Upper lobe of right lung (tissue), 1 donor: Measurements from ENCODE around the gene SCARB1. TPM values are rescaled to one million over a fixed set of nuclear protein-coding genes. Genes with fewer than 3 reads are reported as not detected.
A peak's percentile ranks its signal among the peaks of the same experiment; 100 is the strongest.

Experiments
- ATAC-seq: fragments of 200-7000 bp; cut with Tn5 transposase; one replicate; pipeline ENCODE4 v1.9.1; 2020; ENCODE audit warnings: mild to moderate bottlenecking, moderate library complexity
- DNase-seq: peaks from one replicate; pipeline ENCODE4 v3.0.0-alpha.2; 2020
- H3K27ac ChIP-seq: fragments of 200-600 bp; one replicate; pipeline ENCODE4 v1.8.0; 2022
- H3K27me3 ChIP-seq: fragments of 200-600 bp; one replicate; pipeline ENCODE4 v1.8.0; 2022; ENCODE audit warnings: mild to moderate bottlenecking
- H3K36me3 ChIP-seq: fragments of 200-600 bp; one replicate; pipeline ENCODE4 v1.8.0; 2022
- H3K4me1 ChIP-seq: fragments of 200-600 bp; one replicate; pipeline ENCODE4 v1.8.0; 2022
- H3K4me3 ChIP-seq: fragments of 200-600 bp; one replicate; pipeline ENCODE4 v1.8.0; 2022; ENCODE audit warnings: mild to moderate bottlenecking
- H3K9me3 ChIP-seq: fragments of 200-600 bp; one replicate; pipeline ENCODE4 v1.8.0; 2022
- intact Hi-C: fragments of 100-400 bp; cut with DNase I; formaldehyde crosslinking; loops from one replicate; pipeline ENCODE4 v1.11.0; 2022
- total RNA-seq: library from RNA; stranded (reverse); fragmentation: NEBNext Ultra II Directional; extraction: Animal tissue kit (Norgen Biotek cat#: 25700); gene quantifications from one replicate; pipeline ENCODE4 v1.2.1, GENCODE V29; 2021
- TF ChIP-seq, protein P1 (sequence below): fragments of 200-600 bp; IDR thresholded peaks from one replicate; pipeline ENCODE4 v1.8.0; 2022; ENCODE audit warnings: antibody characterized with exemption
- donor health status: DM: no; HTN: yes; CAD: no; lungs with severe emphysema.

Gene SCARB1
- total RNA-seq, 1 donor from 2014 or later: 35.3 TPM

DNA sequence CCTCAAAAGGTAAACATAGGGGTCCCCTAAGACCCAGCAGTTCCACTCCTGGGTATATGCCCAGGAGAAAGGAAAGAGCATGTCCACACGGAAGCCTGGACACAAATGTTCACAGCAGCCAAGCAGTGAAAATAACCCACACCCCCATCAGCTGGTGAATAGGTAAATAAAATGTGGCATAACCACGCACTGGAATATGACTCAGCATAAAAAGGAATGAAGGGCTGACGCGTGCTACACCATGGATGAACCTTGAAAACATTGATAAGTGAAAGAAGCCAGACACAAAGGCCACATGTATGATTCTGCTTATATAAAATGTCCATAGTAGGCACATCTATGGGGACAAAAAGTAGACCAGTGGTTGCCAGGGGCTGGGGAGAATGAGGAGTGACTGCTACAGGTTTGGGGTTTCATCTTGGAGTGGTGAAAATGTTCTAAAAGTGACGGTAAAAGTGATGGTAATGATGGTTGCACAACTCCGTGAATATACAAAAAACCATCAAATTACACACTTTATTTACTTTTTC is 3.8 kb upstream of the SCARB1 start:
- no peaks in the 10 kb centered on the region for H3K36me3 ChIP-seq
- ATAC-seq (no peak), DNase-seq (no peak)
- H3K4me1 ChIP-seq: peaks cover 13% of the 10 kb centered on the region
- no peak overlapping the region for H3K27ac ChIP-seq
- H3K27me3 ChIP-seq: no peaks in the 10 kb centered on the region
- no peak overlapping the region for H3K4me3 ChIP-seq
- no peaks in the 10 kb centered on the region for H3K9me3 ChIP-seq
- intact Hi-C loops: no loop called here
- TF ChIP-seq, protein P1, sequence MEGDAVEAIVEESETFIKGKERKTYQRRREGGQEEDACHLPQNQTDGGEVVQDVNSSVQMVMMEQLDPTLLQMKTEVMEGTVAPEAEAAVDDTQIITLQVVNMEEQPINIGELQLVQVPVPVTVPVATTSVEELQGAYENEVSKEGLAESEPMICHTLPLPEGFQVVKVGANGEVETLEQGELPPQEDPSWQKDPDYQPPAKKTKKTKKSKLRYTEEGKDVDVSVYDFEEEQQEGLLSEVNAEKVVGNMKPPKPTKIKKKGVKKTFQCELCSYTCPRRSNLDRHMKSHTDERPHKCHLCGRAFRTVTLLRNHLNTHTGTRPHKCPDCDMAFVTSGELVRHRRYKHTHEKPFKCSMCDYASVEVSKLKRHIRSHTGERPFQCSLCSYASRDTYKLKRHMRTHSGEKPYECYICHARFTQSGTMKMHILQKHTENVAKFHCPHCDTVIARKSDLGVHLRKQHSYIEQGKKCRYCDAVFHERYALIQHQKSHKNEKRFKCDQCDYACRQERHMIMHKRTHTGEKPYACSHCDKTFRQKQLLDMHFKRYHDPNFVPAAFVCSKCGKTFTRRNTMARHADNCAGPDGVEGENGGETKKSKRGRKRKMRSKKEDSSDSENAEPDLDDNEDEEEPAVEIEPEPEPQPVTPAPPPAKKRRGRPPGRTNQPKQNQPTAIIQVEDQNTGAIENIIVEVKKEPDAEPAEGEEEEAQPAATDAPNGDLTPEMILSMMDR: no peak

DNA sequence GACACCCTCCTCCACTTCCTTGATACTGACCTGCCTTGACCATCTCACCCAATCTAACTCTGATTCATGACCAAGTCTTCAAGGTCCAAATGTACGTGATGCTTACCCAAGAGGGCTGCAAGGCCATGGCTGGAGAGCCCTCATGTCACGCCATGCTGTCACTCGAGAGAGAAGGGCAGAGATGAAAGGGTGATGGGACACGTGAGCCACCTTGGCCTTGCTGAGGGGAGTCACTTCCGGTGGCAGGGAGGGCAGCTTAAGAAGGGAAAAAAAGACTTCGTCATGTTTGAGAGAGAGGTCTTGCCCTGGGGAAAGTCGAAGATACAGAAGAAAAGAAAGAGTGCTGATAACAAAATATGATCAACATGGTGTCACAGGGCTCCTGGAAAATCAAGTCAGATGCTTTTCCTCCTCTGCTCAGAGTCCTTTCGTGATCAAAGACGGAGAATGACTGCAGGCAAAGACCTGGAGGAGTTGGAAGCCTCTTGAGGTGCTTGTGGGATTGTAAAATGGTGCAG is 3.3 kb upstream of the SCARB1 start:
- Histone ChIP-seq H3K4me1 (peaks cover 16% of the 10 kb centered on the region), H3K4me3 (no peak overlapping the region), H3K9me3 (no peaks in the 10 kb centered on the region), H3K36me3 (no peaks in the 10 kb centered on the region), H3K27me3 (no peaks in the 10 kb centered on the region), H3K27ac (no peak overlapping the region)
- ATAC-seq: no peak
- TF ChIP-seq, protein P1: no peak
- DNase-seq: no peak
- intact Hi-C loops: no loop called here

DNA sequence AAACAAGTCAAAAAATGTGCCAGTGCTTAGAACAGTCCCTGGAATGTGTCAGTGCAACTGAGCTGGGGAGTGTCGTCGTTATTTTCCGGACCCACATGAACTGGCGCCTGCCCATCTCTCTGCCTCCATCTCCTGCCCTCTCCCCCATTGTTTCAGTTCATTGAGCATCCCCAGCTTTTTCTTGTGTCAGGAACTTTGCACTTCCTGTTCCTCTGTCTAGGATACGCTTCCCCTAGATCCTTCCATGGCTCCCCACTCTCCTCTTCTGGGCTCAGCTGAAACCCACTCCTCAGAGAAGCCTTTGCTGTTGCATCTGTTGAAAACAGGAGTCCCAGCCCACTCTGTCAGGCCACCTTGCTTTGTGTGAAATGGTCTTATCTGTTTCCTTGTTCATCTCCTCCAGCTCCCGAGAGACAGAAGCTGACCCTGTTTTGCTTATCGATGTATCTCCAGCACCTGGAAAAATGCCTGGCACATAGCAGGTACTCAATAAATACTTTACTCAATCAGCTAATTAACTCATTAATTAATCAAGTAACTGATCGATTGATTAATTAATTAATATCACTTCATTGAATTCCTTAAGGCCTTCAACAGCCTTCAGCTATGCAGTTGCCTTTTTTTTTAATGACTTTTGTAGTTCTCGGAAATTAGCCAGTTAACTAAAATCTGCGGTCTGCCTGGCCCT is 2.7 kb upstream of the SCARB1 start:
- intact Hi-C loops: no loop called here
- H3K27ac ChIP-seq: no peak overlapping the region

DNA sequence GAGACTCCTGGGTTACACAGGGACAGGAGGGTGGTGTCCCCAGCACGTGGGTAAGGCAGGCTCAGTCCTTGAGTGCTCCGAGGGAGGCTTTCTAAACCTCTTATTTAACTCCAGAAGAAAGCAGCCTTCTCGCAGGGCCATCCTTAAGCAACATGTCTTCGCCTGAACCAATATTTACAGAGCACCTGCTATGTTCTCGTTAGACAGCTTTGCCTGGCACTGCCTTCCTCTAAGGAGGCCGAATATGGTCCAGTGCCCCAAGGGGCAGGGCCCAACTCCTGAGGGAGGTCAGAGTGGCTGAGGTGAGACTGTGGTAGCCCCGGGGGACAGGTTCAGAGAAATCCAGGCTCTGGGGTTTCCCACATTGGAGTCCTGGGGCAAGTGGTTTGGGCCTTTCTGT is 2.1 kb upstream of the SCARB1 start:
- intact Hi-C loops: no loop called here
- DNase-seq (no peak), ATAC-seq (peak; percentile 25)
- Histone ChIP-seq H3K27me3 (no peaks in the 10 kb centered on the region), H3K9me3 (no peaks in the 10 kb centered on the region), H3K4me3 (no peak overlapping the region), H3K4me1 (peaks cover 16% of the 10 kb centered on the region), H3K27ac (no peak overlapping the region), H3K36me3 (no peaks in the 10 kb centered on the region)
- TF ChIP-seq, protein P1: no peak

More for the DNA sequence above, 2.7 kb upstream of the SCARB1 start:
- no peaks in the 10 kb centered on the region for H3K9me3 ChIP-seq
- H3K4me1 ChIP-seq: peaks cover 16% of the 10 kb centered on the region
- no peaks in the 10 kb centered on the region for H3K36me3 ChIP-seq
- H3K27me3 ChIP-seq: no peaks in the 10 kb centered on the region
- DNase-seq: no peak
- no peak overlapping the region for H3K4me3 ChIP-seq
- no peak for ATAC-seq
- TF ChIP-seq, protein P1: no peak

DNA sequence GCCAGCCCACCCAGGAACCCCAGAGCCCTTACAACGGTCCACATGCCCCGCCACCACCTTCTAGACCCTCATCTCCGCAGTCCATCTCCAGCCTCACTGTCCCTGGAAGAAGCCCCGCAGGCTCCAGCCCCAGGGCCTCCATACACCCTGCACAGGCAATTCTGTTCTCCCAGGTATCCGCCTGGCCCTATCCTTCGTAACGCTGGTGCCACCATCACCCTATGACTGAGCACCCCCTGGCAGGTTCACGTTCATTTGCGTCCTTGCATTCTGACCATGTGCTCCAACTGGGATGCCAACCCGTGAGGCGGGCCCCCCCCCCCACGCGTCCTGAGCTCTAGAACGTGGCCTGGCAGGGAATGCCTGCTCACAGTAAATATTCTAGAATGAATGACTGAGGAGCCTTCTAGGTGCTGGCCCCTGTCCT is 675 bp upstream of the SCARB1 start:
- DNase-seq (no peak), ATAC-seq (no peak)
- intact Hi-C loops: no loop called here
- Histone ChIP-seq H3K9me3 (no peaks in the 10 kb centered on the region), H3K36me3 (no peaks in the 10 kb centered on the region), H3K27ac (peak overlapping the region; percentile 51), H3K4me1 (peaks cover 16% of the 10 kb centered on the region), H3K27me3 (no peaks in the 10 kb centered on the region), H3K4me3 (peak overlapping the region; percentile 78)
- TF ChIP-seq, protein P1: no peak
